NCI-H1930 (cell line): ENCODE data around the gene ING1.
"Not testable (repeated sequence)": the region's sequence is repeated elsewhere in the genome, so short reads cannot be mapped to it uniquely, and the experiment has no call there.

Source experiments
- DNase-seq, 2 experiments: peaks; one replicate each; lab custom pipeline; 2025; lab: John Stamatoyannopoulos, UW

Gene ING1

GRCh38 chr13:110695774-110696173 lies 17.7 kb upstream of the ING1 start:
- DNase-seq = not testable (repeated sequence)

GRCh38 chr13:110696776-110697175 lies 16.7 kb upstream of the ING1 start:
- DNase-seq = no peak

GRCh38 chr13:110697842-110698241 lies 15.7 kb upstream of the ING1 start:
- no peak for DNase-seq

- DNase-seq = no peak
These were observed 14.8 kb upstream of the ING1 start for GRCh38 chr13:110698689-110699088.

- no peak for DNase-seq
These were observed 14.1 kb upstream of the ING1 start for GRCh38 chr13:110699148-110700145.

GRCh38 chr13:110700186-110700585 lies 13.3 kb upstream of the ING1 start:
- DNase-seq = no peak

GRCh38 chr13:110700641-110701040 lies 12.9 kb upstream of the ING1 start:
- DNase-seq = no peak

GRCh38 chr13:110701061-110701460 lies 12.4 kb upstream of the ING1 start:
- not testable (repeated sequence) for DNase-seq

GRCh38 chr13:110702089-110702488 lies 11.4 kb upstream of the ING1 start:
- DNase-seq = no peak

- no peak for DNase-seq
These were observed 10.6 kb upstream of the ING1 start for GRCh38 chr13:110702591-110703526.

GRCh38 chr13:110705356-110705825 lies 8.1 kb upstream of the ING1 start:
- DNase-seq = no peak

GRCh38 chr13:110705826-110706569 lies 7.5 kb upstream of the ING1 start, which contains the start of gene CARS2:
CARS2 (minus strand) TSS chr13:110706116; CDS start chr13:110706093, 23 bp downstream.
- peak; percentile 98 for DNase-seq

- no peak for DNase-seq
These were observed 6.7 kb upstream of the ING1 start for GRCh38 chr13:110706570-110707372.

- peak; percentile 91 to 97 for DNase-seq
These were observed 1.2 kb upstream of the ING1 start for GRCh38 chr13:110712081-110712848.

- peak; percentile 100 for DNase-seq
These were observed 455 bp upstream of the ING1 start for GRCh38 chr13:110712849-110713641.

- DNase-seq = no peak
These were observed 689 bp downstream of the ING1 start for GRCh38 chr13:110713981-110714796.

GRCh38 chr13:110714797-110715394 lies 1.4 kb downstream of the ING1 start:
- DNase-seq = peak; percentile 66 to 68
